H1 (cell line): ENCODE results near the gene DAZAP1. TPM values are rescaled to one million over a fixed set of nuclear protein-coding genes. Genes with fewer than 3 reads are reported as not detected.

Source experiments
- CTCF ChIA-PET: fragments of 300-600 bp; sonication (Branson Sonifier 250); formaldehyde crosslinking; loops from one replicate; lab custom pipeline; 2021; ENCODE audit not compliant: partially characterized antibody; lab: Charles Lee
- POLR2A ChIA-PET: fragments of 300-600 bp; sonication (Branson Sonifier 250); formaldehyde crosslinking; loops from one replicate; lab custom pipeline; 2021; ENCODE audit warnings: inconsistent platforms; ENCODE audit not compliant: partially characterized antibody; lab: Charles Lee
- DNase-seq, 2 experiments: peaks; one replicate each; pipeline versions ENCODE4 v3.0.0 to v3.0.0-alpha.2; 2010 to 2022; ENCODE audit warnings: low spot score in 2 of 2, low read depth in 1 of 2, mixed read lengths in 1 of 2
- FAIRE-seq: peaks from 2 replicates; lab custom pipeline; 2011; peaks lifted over from hg19 to GRCh38; lab: Jason Lieb, UNC
- H2AFZ ChIP-seq: 2 replicates; pipeline ENCODE4 v1.8.1; 2012; ENCODE audit warnings: low read length, inconsistent platforms
- H2AK5ac ChIP-seq: 2 replicates; pipeline ENCODE4 v1.6.1; 2013; ENCODE audit warnings: low read depth, low read length
- H2BK120ac ChIP-seq: replicated peaks from 2 replicates; pipeline ENCODE3; 2013; ENCODE audit warnings: low read depth, low read length, inconsistent platforms
- H2BK12ac ChIP-seq: 2 replicates; pipeline ENCODE4 v1.6.1; 2013; ENCODE audit warnings: low read depth, low read length
- H2BK15ac ChIP-seq: 2 replicates; pipeline ENCODE4 v1.6.1; 2013; ENCODE audit warnings: low read length
- H2BK20ac ChIP-seq: 2 replicates; pipeline ENCODE4 v1.6.1; 2013; ENCODE audit warnings: low read length
- H2BK5ac ChIP-seq: 2 replicates; pipeline ENCODE4 v1.6.1; 2013; ENCODE audit warnings: low read depth, low read length
- H3K14ac ChIP-seq: 2 replicates; pipeline ENCODE4 v1.6.1; 2013; ENCODE audit warnings: inconsistent platforms; ENCODE audit not compliant: insufficient read length
- H3K18ac ChIP-seq: 2 replicates; pipeline ENCODE4 v1.6.1; 2013; ENCODE audit warnings: low read length; ENCODE audit errors: extremely low read depth
- H3K23ac ChIP-seq: 2 replicates; pipeline ENCODE4 v1.6.1; 2013; ENCODE audit warnings: inconsistent platforms; ENCODE audit not compliant: insufficient read length
- H3K23me2 ChIP-seq: 2 replicates; pipeline ENCODE4 v1.6.1; 2013; ENCODE audit warnings: low read depth, low read length
- H3K27ac ChIP-seq: 2 replicates; pipeline ENCODE4 v1.6.1; 2011; ENCODE audit warnings: low read depth, low read length, inconsistent platforms
- H3K27me3 ChIP-seq, 4 experiments: replicated peaks in 1 of 4; 1 replicate in 1 of 4; 2 replicates in 3 of 4; pipeline versions ENCODE4 v1.6.1 to v1.8.1; 2011 to 2013; ENCODE audit warnings: low read length in 3 of 4, mild to moderate bottlenecking in 3 of 4, inconsistent platforms in 2 of 4, mixed read lengths in 2 of 4, moderate library complexity in 1 of 4; ENCODE audit not compliant: control insufficient read depth in 3 of 4, insufficient read depth in 3 of 4; ENCODE audit errors: extremely low read depth in 1 of 4
- H3K36me3 ChIP-seq, 4 experiments: 2 replicates each; pipeline versions ENCODE4 v1.6.1 to v1.8.1; 2011 to 2013; ENCODE audit warnings: mild to moderate bottlenecking in 4 of 4, low read length in 3 of 4, moderate library complexity in 2 of 4, control low read depth in 1 of 4, inconsistent platforms in 1 of 4; ENCODE audit not compliant: insufficient read depth in 4 of 4, control insufficient read depth in 2 of 4
- H3K4ac ChIP-seq: replicated peaks from 2 replicates; pipeline ENCODE3; 2013; ENCODE audit warnings: low read length, low read depth, mixed read lengths, inconsistent platforms; ENCODE audit not compliant: insufficient read length
- H3K4me1 ChIP-seq, 4 experiments: replicated peaks in 1 of 4; 1 replicate in 1 of 4; 2 replicates in 3 of 4; pipeline versions ENCODE4 v1.6.1 to v1.8.1; 2011 to 2013; ENCODE audit warnings: low read length in 3 of 4, inconsistent platforms in 2 of 4, mixed read lengths in 1 of 4; ENCODE audit not compliant: insufficient read depth in 4 of 4, control insufficient read depth in 3 of 4
- H3K4me2 ChIP-seq, 2 experiments: 2 replicates each; pipeline versions ENCODE4 v1.6.1 to v1.8.1; 2011 to 2013; ENCODE audit warnings: low read depth in 2 of 2, low read length in 2 of 2, control low read depth in 1 of 2, inconsistent platforms in 1 of 2, mild to moderate bottlenecking in 1 of 2; ENCODE audit not compliant: insufficient read depth in 1 of 2
- H3K4me3 ChIP-seq, 4 experiments: fragments of 200-600, 300-600 bp in 1 of 4; sonication (generic), shearing (Covaris generic), sonication (Bioruptor Twin) in 1 of 4; 2 replicates each; pipeline versions ENCODE4 v1.5.1 to v1.8.1; 2011 to 2016; ENCODE audit warnings: low read length in 4 of 4, low read depth in 3 of 4, control low read depth in 2 of 4, inconsistent platforms in 2 of 4, mild to moderate bottlenecking in 2 of 4, mixed read lengths in 1 of 4, moderate library complexity in 1 of 4; ENCODE audit not compliant: insufficient read depth in 2 of 4; ENCODE audit errors: extremely low read depth in 1 of 4
- H3K56ac ChIP-seq: replicated peaks from 2 replicates; pipeline ENCODE3; 2013; ENCODE audit warnings: low read depth, mild to moderate bottlenecking, mixed read lengths, low read length, inconsistent platforms; ENCODE audit not compliant: insufficient read length
- H3K79me1 ChIP-seq: 2 replicates; pipeline ENCODE4 v1.6.1; 2013; ENCODE audit warnings: low read depth, low read length, control low read depth
- H3K79me2 ChIP-seq, 2 experiments: 2 replicates each; pipeline versions ENCODE4 v1.6.1 to v1.8.1; 2012 to 2013; ENCODE audit warnings: low read length in 2 of 2, mild to moderate bottlenecking in 2 of 2, inconsistent platforms in 1 of 2; ENCODE audit not compliant: insufficient read depth in 2 of 2, control insufficient read depth in 1 of 2
- H3K9ac ChIP-seq, 4 experiments: replicated peaks in 1 of 4; 1 replicate in 1 of 4; 2 replicates in 3 of 4; pipeline versions ENCODE4 v1.6.1 to v1.8.1; 2011 to 2013; ENCODE audit warnings: low read depth in 3 of 4, low read length in 3 of 4, control low read depth in 2 of 4, mild to moderate bottlenecking in 2 of 4, moderate library complexity in 2 of 4, inconsistent platforms in 1 of 4; ENCODE audit errors: extremely low read depth in 1 of 4
- H3K9me3 ChIP-seq, 2 experiments: 2 replicates each; pipeline versions ENCODE4 v1.6.1 to v1.8.1; 2012 to 2013; ENCODE audit warnings: mild to moderate bottlenecking in 2 of 2, moderate library complexity in 2 of 2, control low read depth in 1 of 2, inconsistent platforms in 1 of 2, low read depth in 1 of 2, low read length in 1 of 2, mixed read lengths in 1 of 2; ENCODE audit not compliant: insufficient read depth in 2 of 2
- H4K20me1 ChIP-seq, 2 experiments: replicated peaks in 1 of 2; 2 replicates each; pipeline versions ENCODE3 to v1.8.1; 2011 to 2013; ENCODE audit warnings: inconsistent platforms in 2 of 2, low read length in 2 of 2, mild to moderate bottlenecking in 1 of 2; ENCODE audit not compliant: insufficient read depth in 2 of 2, control insufficient read depth in 1 of 2
- H4K5ac ChIP-seq: 2 replicates; pipeline ENCODE4 v1.6.1; 2013; ENCODE audit warnings: low read length, low read depth, mixed read lengths, inconsistent platforms; ENCODE audit not compliant: insufficient read length
- H4K8ac ChIP-seq: 2 replicates; pipeline ENCODE4 v1.8.0; 2013; ENCODE audit warnings: mild to moderate bottlenecking, moderate library complexity, low read length, inconsistent platforms; ENCODE audit not compliant: insufficient read depth; ENCODE audit errors: extremely low read depth
- H4K91ac ChIP-seq: replicated peaks from 2 replicates; pipeline ENCODE3; 2013; ENCODE audit warnings: low read length, mixed read lengths, inconsistent platforms; ENCODE audit not compliant: insufficient read length
- CBX5 ChIP-seq: fragments of 300-800, 300-1000 bp; sonication (generic); IDR thresholded peaks from 2 replicates; pipeline ENCODE4 v1.7.1; 2016; ENCODE audit warnings: antibody characterized with exemption, low read length, low read depth
- CBX8 ChIP-seq: fragments of 300-800, 300-1000 bp; sonication (generic); IDR thresholded peaks from 2 replicates; pipeline ENCODE4 v1.7.1; 2016; ENCODE audit warnings: low read depth, low read length, borderline replicate concordance
- CHD1 ChIP-seq: IDR thresholded peaks from 2 replicates; pipeline ENCODE4 v1.6.1; 2012; ENCODE audit warnings: low read depth, low read length, improper control_type of control experiment
- CHD2 ChIP-seq: IDR thresholded peaks from 2 replicates; pipeline ENCODE4 v1.6.1; 2012; ENCODE audit warnings: low read length, improper control_type of control experiment
- CREB1 ChIP-seq: IDR thresholded peaks from 2 replicates; pipeline ENCODE4 v1.6.1; 2012; ENCODE audit warnings: inconsistent platforms
- EGR1 ChIP-seq: IDR thresholded peaks from 2 replicates; pipeline ENCODE4 v1.6.1; 2011; ENCODE audit warnings: low read depth, low read length, borderline replicate concordance
- EP300 ChIP-seq, 2 experiments: IDR thresholded peaks; 1 replicate in 1 of 2; 2 replicates in 1 of 2; pipeline ENCODE4 v1.6.1; 2011 to 2012; ENCODE audit warnings: low read depth in 2 of 2, low read length in 2 of 2, mild to moderate bottlenecking in 2 of 2, borderline replicate concordance in 1 of 2, inconsistent platforms in 1 of 2, moderate library complexity in 1 of 2
- FOSL1 ChIP-seq: IDR thresholded peaks from 2 replicates; pipeline ENCODE4 v1.6.1; 2011; ENCODE audit warnings: mild to moderate bottlenecking, low read depth, low read length, moderate library complexity; ENCODE audit not compliant: insufficient read depth
- GTF2F1 ChIP-seq: IDR thresholded peaks from 2 replicates; pipeline ENCODE4 v1.6.1; 2012; ENCODE audit warnings: low read depth, low read length, improper control_type of control experiment, borderline replicate concordance
- KDM1A ChIP-seq: fragments of 200-600, 300-600 bp; sonication (generic); IDR thresholded peaks from 2 replicates; pipeline ENCODE4 v1.7.1; 2016; ENCODE audit warnings: mild to moderate bottlenecking, low read length, borderline replicate concordance
- KDM5A ChIP-seq: fragments of 200-600 bp; IDR thresholded peaks from 2 replicates; pipeline ENCODE4 v1.7.1; 2012; ENCODE audit warnings: mild to moderate bottlenecking, low read length, inconsistent platforms, mixed read lengths
- NRF1 ChIP-seq: IDR thresholded peaks from 2 replicates; pipeline ENCODE4 v1.6.1; 2011; ENCODE audit warnings: mild to moderate bottlenecking, low read depth, low read length, improper control_type of control experiment
- RBBP5 ChIP-seq: IDR thresholded peaks from 2 replicates; pipeline ENCODE4 v1.7.1; 2012; ENCODE audit warnings: low read depth, mild to moderate bottlenecking, inconsistent platforms, low read length, moderate library complexity, borderline replicate concordance
- SIRT6 ChIP-seq: IDR thresholded peaks from one replicate; pipeline ENCODE4 v1.7.1; 2012; ENCODE audit warnings: low read length, inconsistent platforms
- TEAD4 ChIP-seq: IDR thresholded peaks from 2 replicates; pipeline ENCODE4 v1.6.1; 2012; ENCODE audit warnings: low read depth, low read length, inconsistent platforms, mixed read lengths
- YY1 ChIP-seq: IDR thresholded peaks from 2 replicates; pipeline ENCODE4 v1.6.1; 2011; ENCODE audit warnings: low read depth, mild to moderate bottlenecking, low read length
- WGBS, 2 experiments: shearing (Covaris generic) in 1 of 2; methylation state at CpG; one replicate each; pipeline versions ENCODE4 v1.1.6 to v1.1.7; 2013 to 2015; ENCODE audit warnings: low lambda C conversion rate in 2 of 2, mixed read lengths in 2 of 2, inconsistent platforms in 1 of 2, low coverage in 1 of 2, missing lambda C conversion rate in 1 of 2; ENCODE audit not compliant: insufficient replicate concordance in 2 of 2, insufficient coverage in 1 of 2, insufficient read length in 1 of 2; ENCODE audit errors: extremely low coverage in 1 of 2, missing lambda C conversion rate in 1 of 2; 5-methylcytosine and 5-hydroxymethylcytosine counted together
- polyA plus RNA-seq, 7 experiments: library from polyadenylated mRNA; depleted of rRNA in 3 of 7; stranded (reverse) in 5 of 7; unstranded in 2 of 7; fragments of >200 nt in 5 of 7; fragments of 200-250 nt in 2 of 7; gene quantifications; 1 replicate in 5 of 7; 2 replicates in 1 of 7; 4 replicates in 1 of 7; pipeline versions ENCODE4 v1.2.1 to v1.2.3, GENCODE V29; 2011 to 2013; ENCODE audit warnings: missing spikeins in 2 of 7, mixed read lengths in 2 of 7
- total RNA-seq: library from RNA; stranded (reverse); fragmentation: NEBNext Ultra II Directional; extraction: Animal tissue kit (Norgen Biotek cat#: 25700); gene quantifications from 2 replicates; pipeline ENCODE4 v1.2.1, GENCODE V29; 2021

The DAZAP1 gene
- total and polyA plus RNA-seq, 2 of the 8 experiments (the other 6 are each of a cell fraction or from before 2014, with no cell fraction given), result 79.6 to 341 TPM

DNA sequence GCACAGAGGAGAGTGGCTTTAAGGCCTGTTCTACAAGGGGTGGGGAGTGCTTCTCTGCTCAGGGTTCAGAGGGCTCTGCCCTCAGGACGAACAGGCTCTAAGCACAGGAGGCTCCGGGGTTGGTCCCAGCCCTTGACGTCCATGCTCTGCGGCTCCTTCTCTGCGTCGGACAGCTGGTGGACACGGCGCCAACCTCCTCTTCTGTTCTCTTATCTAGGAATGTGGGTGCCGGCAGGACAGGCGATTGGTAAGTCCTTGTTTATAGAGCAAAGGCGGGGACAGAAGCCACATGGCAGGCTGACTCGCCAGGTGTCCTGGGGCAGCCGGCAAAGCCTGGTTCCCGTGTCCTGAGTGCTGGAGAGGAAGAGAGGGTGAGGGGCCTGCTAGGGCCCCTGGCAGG lies 22.4 kb downstream of the DAZAP1 start:
- POLR2A ChIA-PET, result interaction anchor here (1.0 to 1.4 kb wide), 3 partner anchors 11 to 52 kb away, joined by 3 to 5 read pairs (median 4); no protein-coding TSS in a partner anchor
- H2AK5ac ChIP-seq, result no peak overlapping the region
- TF ChIP-seq EGR1 (no peak), GTF2F1 (no peak), YY1 (no peak), KDM1A (no peak), SIRT6 (no peak), NRF1 (no peak), CHD2 (no peak), FOSL1 (no peak), EP300 (IDR thresholded peaks at IDR 0.05; ENCODE audit: borderline replicate concordance in 1 of 2, low read depth in 2 of 2, low read length in 2 of 2) (no peak), CHD1 (no peak), KDM5A (no peak), CBX5 (no peak), TEAD4 (no peak), CREB1 (no peak), CBX8 (no peak), RBBP5 (no peak)

More for the DNA sequence above, 22.4 kb downstream of the DAZAP1 start:
- CTCF ChIA-PET, result interaction anchor here (1.5 kb wide), 1 partner anchor 8 kb away, joined by 4 read pairs; no protein-coding TSS in a partner anchor
- WGBS, 2 experiments, result 95% methylated on average over 14 of the region's 14 CpGs; no CpG with 5 or more reads in 1 of the 2 experiments
- FAIRE-seq (no peak), DNase-seq (no peak)
- Histone ChIP-seq H2BK5ac (no peak overlapping the region), H3K23ac (no peak overlapping the region), H3K9ac (no peak overlapping the region), H3K23me2 (no peaks in the 10 kb centered on the region), H4K5ac (no peak overlapping the region), H3K14ac (no peak overlapping the region), H3K18ac (no peak overlapping the region), H2BK12ac (no peak overlapping the region), H3K79me2 (peaks cover 0 to 21% of the 10 kb centered on the region in 2 experiments; a peak in 2 of 4 replicates), H2BK15ac (no peak overlapping the region), H2BK120ac (no peak overlapping the region), H3K4me1 (no peaks in the 10 kb centered on the region), H4K91ac (no peak overlapping the region), H2AFZ (no peak overlapping the region), H3K4me2 (no peak overlapping the region), H3K4me3 (no peak overlapping the region), H3K9me3 (no peaks in the 10 kb centered on the region), H3K36me3 (peaks cover 33 to 75% (median 70%) of the 10 kb centered on the region in 4 experiments), H3K27ac (no peak overlapping the region; the same call in 1 of the 2 replicates), H3K56ac (no peak overlapping the region), H2BK20ac (no peak overlapping the region), H3K27me3 (no peaks in the 10 kb centered on the region), H4K20me1 (peaks cover 24 to 35% of the 10 kb centered on the region in 2 experiments), H3K4ac (no peak overlapping the region), H3K79me1 (peaks cover 5% of the 10 kb centered on the region), H4K8ac (no peak overlapping the region)
